HG03066 (cell line): ENCODE measurements around the gene SUMO1.

Experiments
- ATAC-seq: cut with Tn5 transposase; IDR thresholded peaks from one replicate; pipeline ENCODE4 v1.9.1; 2021; ENCODE audit warnings: low read depth; ENCODE audit not compliant: unreplicated experiment

Gene SUMO1

DNA sequence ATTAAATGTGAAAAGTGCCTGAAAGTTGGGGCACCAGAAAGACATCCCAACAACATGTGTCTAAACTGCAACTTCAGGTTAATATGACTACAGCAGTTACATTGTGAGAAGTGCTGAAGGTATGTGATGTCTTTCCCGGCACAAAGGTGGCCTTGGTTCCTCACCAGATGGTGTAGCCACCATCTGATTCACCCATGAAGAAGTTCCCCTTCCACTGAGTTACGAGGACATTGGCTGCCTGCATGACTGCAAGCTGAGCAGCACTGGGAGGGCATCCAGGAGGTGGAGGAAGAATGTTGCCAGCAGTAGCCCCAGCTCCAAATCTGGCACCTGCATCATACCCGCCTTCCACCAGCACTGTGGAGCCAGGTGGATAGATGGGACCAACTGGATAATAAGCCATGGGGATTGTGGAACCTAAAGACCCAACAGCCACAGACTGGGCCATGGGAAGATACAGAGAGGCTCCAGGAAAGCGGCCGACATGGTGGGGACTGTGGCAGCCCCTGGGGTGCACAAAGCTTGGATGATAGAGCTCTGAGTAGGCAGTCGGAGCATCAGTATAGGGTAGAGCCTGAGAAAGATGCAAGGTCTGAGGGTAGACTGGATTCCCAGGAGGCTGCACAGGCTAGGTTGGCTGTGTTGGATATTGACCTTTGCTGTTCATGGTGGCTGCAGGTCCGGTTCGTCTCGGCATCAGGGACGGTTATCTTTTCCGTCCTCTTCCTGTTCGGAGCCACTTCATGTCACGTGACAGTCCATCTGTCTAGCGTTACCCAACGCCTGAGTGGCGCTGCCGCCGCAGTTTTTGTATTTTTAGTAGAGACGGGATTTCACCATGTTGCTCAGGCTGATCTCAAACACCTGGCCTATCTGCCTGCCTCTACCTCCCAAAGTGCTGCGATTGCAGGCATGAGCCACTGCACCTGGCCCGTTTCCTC is 36.9 kb downstream of the SUMO1 start:
- no peak for ATAC-seq

- no peak for ATAC-seq
Observed at GRCh38 chr2:202196727-202197126, 41.7 kb downstream of the SUMO1 start.

- no peak for ATAC-seq
Observed at GRCh38 chr2:202194418-202194817, 44.0 kb downstream of the SUMO1 start.

GRCh38 chr2:202193881-202194353 is 44.5 kb downstream of the SUMO1 start:
- ATAC-seq = no peak

DNA sequence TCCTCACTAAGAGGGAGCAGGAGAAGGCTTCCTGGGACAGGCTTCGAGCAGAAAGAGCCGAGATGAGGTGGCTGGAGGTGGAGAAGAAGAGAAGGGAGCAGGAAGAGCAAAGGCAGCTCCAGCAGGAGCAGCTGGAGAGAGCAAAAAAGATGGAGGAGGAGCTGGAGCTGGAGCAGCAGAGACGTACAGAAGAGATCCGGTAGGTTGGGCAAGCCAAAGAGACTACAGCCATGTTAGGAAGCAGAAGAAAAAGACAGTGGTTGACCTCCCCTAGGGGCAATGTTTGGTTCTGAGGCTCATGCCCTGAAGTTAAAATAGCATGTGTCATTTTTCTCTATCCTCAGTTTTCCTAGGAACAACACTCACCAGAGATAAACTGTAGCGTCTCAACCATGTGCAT is 45.1 kb downstream of the SUMO1 start:
- ATAC-seq = no peak

GRCh38 chr2:202187570-202187969 is 50.8 kb downstream of the SUMO1 start:
- ATAC-seq = no peak

DNA sequence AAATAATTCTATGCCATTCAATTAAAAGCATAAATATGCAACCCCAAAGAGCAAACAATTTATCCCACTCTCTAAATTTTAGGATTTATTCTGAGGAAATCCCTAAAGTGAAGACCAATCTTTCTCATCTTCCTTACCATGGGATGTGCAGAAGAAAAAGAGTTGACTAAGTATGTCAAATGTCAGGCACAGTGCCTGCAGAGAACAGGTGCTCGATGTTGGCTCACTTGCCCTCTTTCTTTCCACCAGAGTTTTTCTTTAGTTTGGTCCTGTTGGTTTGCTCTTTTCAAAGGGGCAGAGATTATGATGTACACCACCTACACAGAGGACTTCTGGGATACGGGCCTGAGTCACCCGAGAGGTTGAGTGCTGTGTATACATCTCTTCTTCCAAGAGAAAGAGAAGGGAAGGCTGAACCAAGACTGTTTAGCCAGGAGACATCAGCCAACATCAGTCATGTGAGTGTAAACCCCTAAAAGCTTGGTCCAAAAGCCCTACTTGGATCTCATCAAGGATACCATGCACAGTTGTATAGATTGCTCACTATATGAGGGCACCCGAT is 51.7 kb downstream of the SUMO1 start:
- no peak for ATAC-seq

- ATAC-seq = no peak
Observed at GRCh38 chr2:202185156-202185555, 53.2 kb downstream of the SUMO1 start.

DNA sequence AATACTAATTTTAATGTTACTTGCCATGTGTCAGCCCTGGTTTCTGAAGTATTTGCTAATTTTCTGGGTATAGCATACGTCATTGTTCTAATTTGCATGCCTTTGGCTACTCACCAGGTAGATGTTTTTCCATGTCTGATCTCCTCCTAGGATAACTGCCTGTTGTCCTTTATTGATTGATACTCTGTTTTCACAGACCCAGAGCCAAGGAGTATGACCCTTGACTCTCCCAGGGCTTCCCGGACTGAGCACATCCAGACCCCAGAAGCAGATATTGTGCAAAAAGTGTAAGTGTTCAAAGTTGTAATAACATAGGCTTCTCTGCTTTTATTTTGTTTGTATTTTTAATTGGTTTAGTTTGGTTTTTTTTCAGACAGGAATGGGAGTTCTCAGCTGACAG is 53.8 kb downstream of the SUMO1 start:
- no peak for ATAC-seq

GRCh38 chr2:202178346-202178958 is 59.9 kb downstream of the SUMO1 start:
- ATAC-seq = no peak

DNA sequence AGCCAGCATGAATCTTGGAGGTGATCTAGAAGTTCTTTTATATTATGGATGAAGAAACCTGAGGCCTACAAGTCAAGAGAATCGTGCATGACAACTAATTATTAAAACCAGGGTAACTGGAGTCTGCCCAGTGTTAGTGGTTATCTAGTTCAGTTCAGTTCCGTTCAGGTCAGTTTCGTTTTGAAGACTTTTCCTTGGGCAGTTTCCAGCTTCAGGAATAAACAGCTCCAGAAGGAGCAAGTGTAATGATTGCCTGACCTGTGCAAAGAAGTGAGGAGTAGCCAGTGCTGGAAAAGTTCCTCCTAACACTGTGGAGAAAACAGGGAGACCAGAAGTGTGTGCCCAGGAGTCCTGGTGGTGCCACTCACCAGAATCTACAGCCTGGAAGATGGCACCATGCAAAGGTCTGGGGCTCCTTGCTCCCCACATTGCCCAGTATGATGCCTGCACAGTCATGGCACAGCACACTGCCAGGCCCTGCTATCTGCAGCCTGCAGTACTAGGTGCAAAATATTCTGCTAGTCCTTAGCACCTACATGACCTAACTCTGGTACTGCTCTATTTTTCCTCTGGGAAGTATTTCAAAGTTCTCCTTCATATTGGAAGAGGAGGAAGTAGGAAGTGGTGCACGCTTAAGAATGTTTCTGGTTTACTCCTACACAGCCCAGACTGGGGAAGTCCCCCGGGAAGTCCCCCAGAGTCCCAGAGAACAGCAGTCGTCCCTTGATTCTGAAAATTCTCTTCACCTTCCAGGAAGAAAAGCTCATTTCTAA is 65.8 kb downstream of the SUMO1 start:
- ATAC-seq = no peak

- ATAC-seq = no peak
Observed at GRCh38 chr2:202171241-202171825, 67.1 kb downstream of the SUMO1 start.

DNA sequence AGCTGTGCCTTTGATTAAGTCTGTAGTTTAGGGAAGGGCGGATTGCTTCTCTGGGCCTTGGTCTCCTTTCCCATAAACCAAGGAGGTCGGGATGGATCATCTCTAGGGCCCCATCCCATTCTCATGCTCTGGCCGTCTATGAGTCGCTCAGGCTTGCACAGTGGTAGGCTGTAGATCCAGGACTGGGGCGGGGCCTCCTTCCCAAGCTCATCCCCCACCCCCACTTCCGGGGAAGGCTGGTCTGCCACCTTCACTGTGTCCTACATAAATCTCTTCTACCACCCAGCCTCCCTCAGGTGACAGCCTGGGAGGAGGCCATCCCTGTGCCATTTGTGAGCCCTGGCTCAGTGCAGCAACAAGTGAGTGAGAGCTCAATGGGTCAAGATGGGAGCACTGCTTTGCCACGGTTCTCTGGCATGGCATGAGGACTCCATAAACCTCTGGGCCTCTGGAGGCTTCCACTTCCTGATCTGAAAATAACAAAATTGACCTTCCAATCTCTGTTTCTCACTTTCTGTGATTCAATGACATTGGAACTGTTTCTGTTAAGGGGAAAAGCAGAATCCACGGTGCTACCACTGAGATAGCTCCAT is 68.5 kb downstream of the SUMO1 start:
- no peak for ATAC-seq

GRCh38 chr2:202169131-202169530 is 69.3 kb downstream of the SUMO1 start:
- ATAC-seq = no peak

- no peak for ATAC-seq
Observed at GRCh38 chr2:202165945-202166344, 72.5 kb downstream of the SUMO1 start.

DNA sequence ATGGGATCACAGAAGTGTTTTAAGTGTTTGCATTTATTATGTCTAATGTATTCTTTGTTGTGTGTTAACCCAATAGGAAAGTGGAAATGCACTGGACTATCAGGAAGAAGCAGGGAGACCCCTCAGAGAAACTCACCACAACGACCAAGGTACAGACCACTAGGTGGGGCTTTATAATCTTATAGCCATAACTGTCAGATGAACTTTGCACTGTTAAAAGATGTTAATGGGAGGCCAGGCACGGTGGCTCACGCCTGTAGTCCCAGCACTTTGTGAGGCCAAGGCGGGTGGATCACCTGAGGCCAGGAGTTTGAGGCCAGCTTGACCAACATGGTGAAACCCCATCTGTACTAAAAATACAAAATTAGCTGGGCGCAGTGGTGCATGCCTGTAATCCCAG is 73.2 kb downstream of the SUMO1 start:
- ATAC-seq = no peak

DNA sequence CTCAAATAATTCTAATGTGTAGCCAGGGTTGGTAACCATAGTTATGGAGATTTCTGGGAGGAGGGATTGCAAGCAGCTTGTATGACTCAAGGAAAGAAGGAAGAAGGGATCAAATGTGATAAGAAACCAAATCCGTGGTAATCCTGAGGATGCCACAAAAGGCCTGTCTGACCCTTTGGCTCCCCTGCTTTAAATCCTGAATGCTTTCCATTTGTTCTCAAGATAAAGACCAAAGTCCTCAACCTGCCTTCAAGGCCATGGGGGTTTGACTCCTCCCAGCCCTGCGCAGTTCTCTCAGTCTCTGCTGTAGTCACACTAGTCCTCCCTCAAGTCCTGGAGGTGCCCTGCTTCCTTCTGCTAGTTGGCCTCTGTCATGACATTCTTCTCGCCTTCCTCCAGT is 74.0 kb downstream of the SUMO1 start:
- ATAC-seq = no peak

DNA sequence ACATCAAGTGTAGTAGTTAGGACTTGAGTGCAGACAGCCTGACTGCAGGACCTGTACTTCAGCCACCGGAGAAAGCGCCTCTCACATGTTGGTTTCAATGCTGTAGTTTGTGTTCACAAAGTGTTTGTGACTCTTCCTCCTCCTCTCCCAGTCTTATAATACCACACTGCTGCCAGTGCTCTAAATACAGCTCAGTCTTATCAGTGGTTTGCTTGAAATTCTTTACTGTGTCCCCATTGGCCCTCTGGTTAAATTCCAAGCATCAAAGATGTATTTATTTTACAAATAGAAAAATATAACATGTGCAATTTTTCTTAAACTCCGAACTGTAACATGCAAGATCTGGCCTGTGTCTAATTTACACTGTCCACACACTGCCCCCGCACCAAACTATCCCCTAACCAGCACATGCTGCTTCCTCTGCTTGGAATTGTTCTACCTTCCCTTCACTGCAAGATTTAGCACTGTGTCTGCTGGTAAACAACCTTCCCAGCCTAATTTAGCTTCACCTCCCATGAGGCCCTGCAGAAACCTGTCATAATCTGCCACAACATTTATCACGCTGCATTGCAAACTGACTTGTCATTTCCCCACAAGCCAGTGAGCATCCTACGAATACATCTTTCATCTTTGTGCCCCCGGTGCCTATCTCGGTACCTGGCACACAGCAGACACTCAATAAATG is 77.1 kb downstream of the SUMO1 start:
- no peak for ATAC-seq

DNA sequence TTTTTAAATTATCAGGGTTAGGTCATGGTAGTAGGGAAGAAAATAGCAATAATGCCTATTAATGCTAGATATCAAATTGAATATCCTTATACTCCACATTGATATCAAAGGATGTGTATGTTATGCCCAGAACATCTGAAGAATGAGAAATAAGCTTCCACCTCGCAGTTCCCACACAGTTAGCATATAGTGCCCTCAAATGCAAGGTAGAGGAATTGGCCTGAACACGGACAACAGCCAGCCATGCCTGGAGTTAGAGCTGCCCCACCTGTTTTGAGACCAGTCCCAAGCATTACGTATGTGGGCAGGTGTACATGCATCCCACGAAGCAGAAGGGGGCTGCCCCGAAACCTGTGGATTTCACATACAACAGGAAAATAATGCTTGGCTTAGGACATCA is 79.6 kb downstream of the SUMO1 start:
- no peak for ATAC-seq
